Endometrium (tissue), 2 donors: ENCODE measurements around the gene IDUA.

Experiments
- FAIRE-seq: peaks from 2 replicates; lab custom pipeline; 2012; peaks lifted over from hg19 to GRCh38; lab: Jason Lieb, UNC
- donor health status: control.
- donor health status: control.

Gene IDUA

GRCh38 chr4:1001561-1002130, 14.8 kb downstream of the IDUA start:
- no peak for FAIRE-seq

DNA sequence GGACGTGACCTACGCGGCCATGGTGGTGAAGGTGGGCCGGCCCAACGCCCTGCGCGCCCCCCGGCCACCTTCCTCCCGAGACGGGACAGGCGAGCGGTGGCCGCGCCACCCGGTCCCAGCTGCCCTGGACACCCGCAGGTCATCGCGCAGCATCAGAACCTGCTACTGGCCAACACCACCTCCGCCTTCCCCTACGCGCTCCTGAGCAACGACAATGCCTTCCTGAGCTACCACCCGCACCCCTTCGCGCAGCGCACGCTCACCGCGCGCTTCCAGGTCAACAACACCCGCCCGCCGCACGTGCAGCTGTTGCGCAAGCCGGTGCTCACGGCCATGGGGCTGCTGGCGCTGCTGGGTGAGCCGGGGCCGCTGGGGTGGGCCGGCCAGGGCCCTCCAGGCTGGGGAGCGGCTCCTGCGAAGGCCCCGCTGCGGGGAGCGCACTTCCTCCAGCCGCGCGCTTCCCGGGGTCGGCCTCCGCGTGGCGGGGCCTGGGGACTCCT, 15.3 kb downstream of the IDUA start:
- FAIRE-seq = no peak

- no peak for FAIRE-seq
Measured at GRCh38 chr4:1002631-1003251, 15.9 kb downstream of the IDUA start.

DNA sequence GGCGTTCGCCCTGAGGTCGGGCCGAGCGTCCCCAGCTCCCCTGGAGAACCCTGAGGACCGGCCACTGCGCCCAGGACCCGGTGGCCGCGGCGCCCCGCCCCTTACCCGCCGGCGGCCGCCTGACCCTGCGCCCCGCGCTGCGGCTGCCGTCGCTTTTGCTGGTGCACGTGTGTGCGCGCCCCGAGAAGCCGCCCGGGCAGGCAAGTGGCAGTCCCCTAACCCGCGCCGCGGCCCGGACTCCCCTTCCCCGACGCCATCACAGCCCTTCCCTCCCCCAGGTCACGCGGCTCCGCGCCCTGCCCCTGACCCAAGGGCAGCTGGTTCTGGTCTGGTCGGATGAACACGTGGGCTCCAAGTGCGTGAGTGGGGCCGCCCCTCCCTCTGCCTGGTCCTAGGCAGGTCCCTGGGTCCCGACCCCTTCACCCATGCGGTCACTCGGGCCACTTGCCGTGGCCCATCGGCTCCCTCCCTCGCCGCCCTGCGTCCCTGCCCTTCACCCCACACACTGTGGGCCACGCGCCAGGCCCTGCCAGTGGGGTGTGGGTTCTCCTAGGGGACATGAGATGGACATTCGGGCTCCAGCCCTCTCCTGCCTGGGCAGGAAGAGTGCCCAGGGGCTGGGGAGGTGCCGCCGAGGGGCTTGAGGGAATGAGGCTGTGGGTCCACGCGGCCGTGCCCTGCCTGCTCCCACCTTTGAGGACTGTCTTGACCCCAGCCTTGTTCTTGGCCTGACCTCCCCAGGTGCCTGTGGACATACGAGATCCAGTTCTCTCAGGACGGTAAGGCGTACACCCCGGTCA, 16.6 kb downstream of the IDUA start:
- FAIRE-seq = no peak

DNA sequence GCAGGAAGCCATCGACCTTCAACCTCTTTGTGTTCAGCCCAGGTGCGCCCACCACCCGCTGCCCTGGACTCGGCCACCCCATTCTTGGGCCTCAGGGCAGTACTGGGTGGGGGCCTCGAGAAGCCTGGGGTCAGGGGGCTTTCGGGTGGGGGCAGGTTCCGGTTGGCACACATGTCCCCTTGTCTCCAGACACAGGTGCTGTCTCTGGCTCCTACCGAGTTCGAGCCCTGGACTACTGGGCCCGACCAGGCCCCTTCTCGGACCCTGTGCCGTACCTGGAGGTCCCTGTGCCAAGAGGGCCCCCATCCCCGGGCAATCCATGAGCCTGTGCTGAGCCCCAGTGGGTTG, 17.2 kb downstream of the IDUA start:
- no peak for FAIRE-seq

DNA sequence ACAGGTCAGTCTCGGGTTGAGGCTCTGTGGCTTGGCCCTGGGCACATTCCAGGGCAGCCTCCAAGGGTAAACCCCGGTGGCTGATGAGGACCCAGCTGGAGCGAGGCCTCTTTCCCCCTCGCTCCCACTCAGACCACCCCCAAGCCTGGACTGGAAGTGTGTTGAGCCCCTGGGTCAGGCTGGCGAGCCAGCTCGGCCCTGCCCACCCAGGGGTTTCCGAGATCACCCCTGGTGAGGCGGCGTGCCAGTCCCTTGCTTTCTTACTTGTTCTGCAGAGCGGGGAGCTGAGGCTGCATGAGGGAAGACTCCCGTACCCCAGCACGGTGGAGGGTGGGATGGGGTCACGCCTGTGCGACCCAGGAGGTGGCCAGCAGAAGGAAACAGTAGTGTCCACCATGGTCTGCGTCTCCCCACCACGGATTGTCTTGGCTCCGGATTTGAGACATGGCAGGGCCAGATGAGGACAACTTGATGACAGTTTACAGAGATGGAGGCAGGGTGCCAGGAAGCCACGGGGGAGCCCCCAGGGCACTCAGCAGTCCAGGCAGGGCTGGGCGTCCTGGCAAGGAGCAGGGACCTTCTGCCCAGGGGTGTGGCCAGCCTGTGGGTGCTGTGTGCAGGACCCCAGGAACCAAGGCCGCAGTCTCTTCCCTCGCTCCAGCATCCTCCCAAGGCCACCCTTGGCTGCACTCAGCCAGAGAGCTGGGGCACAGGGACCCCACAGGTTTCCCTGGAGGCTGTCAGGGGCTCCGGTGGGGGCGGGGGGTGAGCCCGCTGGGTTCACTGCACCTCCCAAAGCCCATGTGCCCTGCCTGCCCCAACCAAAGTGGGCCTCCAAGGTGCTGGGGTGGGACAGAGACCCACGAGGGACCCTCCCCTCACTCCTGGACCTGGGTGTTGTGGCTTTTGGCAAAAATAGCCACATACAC, 18.0 kb downstream of the IDUA start:
- no peak for FAIRE-seq

DNA sequence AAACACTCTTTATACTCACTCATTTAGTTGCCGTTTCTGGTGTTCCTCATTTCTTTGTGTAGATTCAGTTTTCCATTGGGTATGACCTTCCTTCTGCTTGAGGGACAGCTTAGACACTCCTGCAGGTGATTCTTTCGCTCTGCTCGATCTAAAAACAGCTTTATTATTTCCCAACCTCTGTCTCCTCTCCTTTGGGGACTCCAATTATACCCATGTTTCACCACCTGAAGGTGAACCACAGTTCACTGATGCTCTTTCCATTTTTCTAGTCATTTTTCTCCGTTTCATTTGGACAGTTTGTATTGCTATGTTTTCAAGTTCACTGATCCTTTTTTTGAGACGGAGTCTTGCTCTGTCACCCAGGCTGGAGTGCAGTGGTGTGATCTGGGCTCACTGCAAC, 20.0 kb downstream of the IDUA start:
- no peak for FAIRE-seq

GRCh38 chr4:1008840-1009541, 22.1 kb downstream of the IDUA start:
- FAIRE-seq = no peak

- no peak for FAIRE-seq
Measured at GRCh38 chr4:1009542-1010394, 22.9 kb downstream of the IDUA start.

GRCh38 chr4:1010395-1011021, 23.7 kb downstream of the IDUA start:
- no peak for FAIRE-seq

DNA sequence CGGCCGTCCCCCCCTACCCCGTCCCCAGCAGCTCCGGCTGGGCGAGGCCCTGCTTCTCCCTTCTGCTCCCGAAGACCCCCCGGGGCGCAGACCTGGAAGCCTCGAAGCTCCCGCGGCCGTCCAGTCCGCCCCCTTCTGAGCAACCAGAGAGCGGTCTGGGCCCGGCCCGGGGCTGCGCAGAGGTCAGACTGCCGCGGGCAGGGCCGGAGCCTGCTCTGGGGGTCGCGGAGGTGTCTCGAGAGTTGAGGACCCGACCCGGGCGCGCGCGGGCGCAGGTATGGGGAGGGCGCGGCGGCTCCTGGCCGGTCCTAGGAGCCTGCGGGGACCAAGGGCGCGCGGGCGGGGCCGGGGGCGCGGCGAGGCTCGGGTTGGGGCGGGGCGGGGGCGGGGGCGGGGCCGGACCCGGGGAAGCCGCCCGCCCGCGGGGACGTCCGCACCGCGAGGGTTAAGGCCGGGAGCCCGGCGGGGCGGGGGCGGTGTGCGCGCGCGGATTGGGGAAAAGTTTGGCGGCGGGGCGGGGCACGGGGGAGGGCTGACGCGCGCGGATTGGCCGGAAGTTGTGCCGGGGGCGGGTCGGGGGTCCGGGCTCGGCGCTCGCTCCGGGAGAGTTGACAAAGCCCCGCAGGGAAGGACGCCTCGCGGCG, 24.3 kb downstream of the IDUA start, which contains the start of gene FGFRL1:
TSS of gene FGFRL1 (plus strand) at position 605 of the 644 bp plus-strand sequence. CDS start 860 bp downstream, outside the sequence.
- no peak for FAIRE-seq

- FAIRE-seq = no peak
Measured at GRCh38 chr4:1011666-1012033, 24.8 kb downstream of the IDUA start.

DNA sequence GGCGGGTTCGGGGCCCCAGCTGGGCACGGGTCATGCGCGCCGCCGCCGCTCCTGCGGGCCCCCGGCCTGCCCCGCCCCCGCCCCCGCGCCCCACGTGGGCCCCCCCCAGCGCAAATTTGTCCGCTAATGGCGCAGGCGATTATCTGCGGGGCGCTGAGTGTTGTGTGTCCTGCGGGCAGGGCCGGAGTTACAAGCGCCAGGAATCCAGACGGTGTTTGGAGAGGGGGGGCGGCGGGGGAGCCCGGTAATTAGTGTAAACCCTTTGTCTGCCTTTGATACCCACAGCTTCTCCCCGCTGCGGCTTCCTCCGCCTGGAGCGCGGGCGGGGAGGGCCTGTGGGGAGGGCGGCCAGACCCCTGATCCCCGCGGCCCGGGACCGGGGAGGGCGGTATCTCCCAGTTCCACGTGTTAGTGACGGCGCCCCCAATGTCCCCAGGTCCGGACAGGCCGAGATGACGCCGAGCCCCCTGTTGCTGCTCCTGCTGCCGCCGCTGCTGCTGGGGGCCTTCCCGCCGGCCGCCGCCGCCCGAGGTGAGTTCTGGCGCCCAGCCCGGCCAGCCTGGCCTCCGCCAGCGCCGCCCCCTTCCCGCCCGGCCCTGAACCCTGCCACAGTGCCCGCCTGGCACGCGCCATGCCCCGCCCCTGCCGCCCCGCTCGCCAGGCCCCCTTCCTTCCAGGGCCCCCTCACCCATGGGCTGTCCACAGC, 25.3 kb downstream of the IDUA start:
- no peak for FAIRE-seq

GRCh38 chr4:1013225-1014073, 26.6 kb downstream of the IDUA start:
- FAIRE-seq = no peak

DNA sequence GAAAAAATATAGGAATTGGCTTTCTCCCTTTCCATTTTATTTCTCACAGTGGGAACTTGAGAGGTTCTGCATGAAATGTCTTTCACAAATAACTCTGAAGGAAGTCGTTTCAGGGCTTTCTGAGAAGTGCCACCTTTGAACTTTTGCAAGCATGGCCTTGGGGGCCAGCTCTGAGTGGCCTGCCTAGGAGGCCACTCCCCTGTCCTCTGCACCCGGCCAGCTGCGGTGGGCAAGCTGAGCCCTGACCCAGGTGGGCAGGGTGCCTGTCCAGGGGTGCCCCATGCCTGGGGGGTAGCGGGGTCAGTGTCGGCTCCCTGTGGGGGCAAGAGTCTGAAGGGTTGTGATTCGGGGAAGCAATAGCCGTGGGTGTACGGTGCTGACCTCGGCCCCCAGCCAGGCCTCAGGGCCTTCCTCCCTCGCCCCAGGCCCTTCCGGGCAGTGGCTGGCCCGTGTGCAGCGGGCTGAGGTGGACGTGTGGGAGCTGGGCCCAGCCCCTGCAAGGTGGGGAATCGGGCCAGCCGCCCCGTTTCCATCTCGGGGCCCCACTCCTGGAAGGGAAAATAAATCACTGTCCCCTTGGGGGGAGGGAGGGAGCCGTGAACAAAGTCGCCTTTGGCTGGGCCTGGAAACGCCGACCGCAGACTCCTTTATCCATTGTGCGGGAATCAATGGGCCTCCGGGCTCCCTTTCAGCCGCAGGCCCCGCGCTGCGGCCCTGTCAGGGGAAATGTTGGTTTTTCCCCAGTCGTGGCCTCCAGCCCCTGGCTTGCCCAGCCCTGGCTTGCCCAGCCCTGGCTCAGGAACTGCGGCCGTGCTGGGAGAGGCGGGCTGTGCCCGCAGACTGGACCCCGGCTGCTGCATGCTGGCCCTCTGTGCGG, 27.7 kb downstream of the IDUA start:
- FAIRE-seq = no peak

DNA sequence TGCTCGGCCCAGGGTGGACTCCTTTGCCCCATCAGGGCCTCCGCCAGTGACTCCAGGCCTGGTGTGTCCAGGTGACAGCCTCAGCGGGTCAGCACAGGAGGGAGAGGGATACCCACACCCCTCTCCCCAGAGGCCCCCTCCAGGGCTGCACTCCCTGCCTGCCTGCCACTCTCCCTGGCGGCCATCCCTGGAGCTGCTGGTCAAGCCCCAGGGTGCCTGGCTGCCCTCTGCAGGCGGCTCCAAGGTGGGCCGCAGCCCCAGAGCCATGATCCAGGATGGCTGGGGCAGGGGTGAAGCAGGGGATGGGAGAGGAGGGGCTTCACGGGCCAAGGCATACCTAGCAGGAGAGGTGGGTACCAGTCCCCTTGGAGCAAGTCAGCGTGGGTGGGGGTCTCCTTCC, 28.3 kb downstream of the IDUA start:
- FAIRE-seq = no peak

DNA sequence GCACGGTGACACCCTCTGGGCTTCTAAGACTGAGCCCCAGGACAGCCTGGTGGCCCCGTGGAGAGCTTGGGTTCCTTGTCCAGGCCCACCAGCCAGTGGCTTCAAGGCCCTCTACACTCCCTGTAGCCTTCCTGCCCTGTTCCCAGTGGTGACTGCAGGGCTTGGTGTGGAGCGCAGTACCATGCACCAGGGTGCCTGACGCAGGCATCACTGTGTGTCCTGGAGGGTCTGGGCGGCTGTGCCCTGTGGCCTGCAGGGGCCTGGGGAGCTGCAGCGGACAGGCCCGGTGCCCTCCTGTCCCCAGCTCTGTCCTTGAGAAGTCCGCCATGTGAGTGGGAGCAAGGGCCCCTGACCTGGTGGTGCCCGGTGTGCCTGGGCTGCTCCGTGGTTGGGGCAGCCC, 28.9 kb downstream of the IDUA start:
- no peak for FAIRE-seq
